ENCODE results near the gene GPR83.

DNA sequence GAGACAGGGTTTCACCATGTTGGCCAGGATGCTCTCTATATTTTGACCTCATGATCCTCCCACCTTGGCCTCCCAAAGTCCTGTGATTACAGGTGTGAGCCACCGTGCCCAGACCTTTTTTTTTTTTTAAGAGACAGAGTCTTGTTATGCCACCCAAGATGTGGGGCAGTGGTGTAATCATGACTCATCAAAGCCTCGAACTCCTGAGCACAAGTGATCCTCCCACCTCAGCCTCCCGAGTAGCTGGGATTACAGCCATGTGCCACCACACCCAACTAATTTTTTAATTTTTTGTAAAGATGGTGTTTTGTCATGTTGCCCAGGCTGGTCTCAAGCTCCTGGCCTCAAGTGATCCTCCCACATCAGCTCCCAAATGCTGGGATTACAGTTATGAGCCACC lies 59.0 kb downstream of the GPR83 start:
- TF ChIP-seq YY1 (IDR thresholded peaks at IDR 0.05) (no peak), EGR1 (IDR thresholded peaks at IDR 0.05; ENCODE audit: low read depth in 2 of 2) (no peak), RAD21 (IDR thresholded peaks at IDR 0.05) (no peak), TAF1 (conservative IDR thresholded peaks at IDR 0.05) (no peak), RXRA (IDR thresholded peaks at IDR 0.05) (no peak), JUND (IDR thresholded peaks at IDR 0.05) (no peak), GABPA (IDR thresholded peaks at IDR 0.05 in 1 of 2, conservative IDR thresholded peaks at IDR 0.05 in 1 of 2) (no peak), HNF4A (conservative IDR thresholded peaks at IDR 0.05) (no peak)
- TF ChIP-seq, protein P1, sequence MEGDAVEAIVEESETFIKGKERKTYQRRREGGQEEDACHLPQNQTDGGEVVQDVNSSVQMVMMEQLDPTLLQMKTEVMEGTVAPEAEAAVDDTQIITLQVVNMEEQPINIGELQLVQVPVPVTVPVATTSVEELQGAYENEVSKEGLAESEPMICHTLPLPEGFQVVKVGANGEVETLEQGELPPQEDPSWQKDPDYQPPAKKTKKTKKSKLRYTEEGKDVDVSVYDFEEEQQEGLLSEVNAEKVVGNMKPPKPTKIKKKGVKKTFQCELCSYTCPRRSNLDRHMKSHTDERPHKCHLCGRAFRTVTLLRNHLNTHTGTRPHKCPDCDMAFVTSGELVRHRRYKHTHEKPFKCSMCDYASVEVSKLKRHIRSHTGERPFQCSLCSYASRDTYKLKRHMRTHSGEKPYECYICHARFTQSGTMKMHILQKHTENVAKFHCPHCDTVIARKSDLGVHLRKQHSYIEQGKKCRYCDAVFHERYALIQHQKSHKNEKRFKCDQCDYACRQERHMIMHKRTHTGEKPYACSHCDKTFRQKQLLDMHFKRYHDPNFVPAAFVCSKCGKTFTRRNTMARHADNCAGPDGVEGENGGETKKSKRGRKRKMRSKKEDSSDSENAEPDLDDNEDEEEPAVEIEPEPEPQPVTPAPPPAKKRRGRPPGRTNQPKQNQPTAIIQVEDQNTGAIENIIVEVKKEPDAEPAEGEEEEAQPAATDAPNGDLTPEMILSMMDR (IDR thresholded peaks at IDR 0.05; ENCODE audit: low read depth, low read length, missing input control) = no peak
- TF ChIP-seq, protein P2, sequence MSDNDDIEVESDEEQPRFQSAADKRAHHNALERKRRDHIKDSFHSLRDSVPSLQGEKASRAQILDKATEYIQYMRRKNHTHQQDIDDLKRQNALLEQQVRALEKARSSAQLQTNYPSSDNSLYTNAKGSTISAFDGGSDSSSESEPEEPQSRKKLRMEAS (IDR thresholded peaks at IDR 0.05) = no peak
- TF ChIP-seq, protein P3, sequence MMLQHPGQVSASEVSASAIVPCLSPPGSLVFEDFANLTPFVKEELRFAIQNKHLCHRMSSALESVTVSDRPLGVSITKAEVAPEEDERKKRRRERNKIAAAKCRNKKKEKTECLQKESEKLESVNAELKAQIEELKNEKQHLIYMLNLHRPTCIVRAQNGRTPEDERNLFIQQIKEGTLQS (IDR thresholded peaks at IDR 0.05) = no peak
